ENCODE data around the gene ANO7.

ANO7 gene

DNA sequence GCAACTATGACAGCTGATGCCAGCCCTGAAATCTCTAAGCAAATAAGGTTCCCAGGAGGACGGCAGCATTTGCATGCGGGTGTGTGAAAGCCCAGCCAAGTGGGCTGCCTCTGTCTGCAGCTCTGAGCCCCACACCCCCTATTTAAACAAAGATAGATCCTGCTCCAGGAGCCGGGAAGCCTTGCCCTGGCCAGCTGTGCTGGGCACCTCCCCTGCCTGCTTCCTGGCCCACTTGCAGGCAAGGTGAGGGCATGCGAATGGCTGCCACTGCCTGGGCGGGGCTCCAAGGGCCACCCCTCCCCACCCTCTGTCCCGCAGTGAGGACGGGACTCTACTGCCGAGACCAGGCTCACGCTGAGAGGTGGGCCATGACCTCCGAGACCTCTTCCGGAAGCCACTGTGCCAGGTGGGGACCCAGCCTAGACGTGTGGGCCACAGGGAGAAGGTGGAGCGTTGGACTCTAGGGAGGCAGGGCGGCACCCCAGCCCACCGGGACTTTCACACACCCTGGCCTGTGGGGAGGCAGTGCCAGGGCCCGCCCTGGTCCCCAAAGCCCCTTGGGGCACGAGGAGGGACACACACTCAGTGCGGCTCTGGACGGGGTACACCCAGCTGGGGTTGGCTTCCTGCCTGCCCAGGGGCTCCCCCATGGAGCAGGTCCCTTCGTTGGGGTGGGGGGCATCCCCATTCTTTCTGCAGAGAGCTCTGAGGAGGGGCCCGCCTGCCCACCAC, at the start of gene ANO7:
Gene ANO7, plus strand, starts transcription at position 317 of the 732 bp plus-strand sequence. CDS start 1,387 bp downstream, outside the sequence.
- DNase-seq: no peak

DNA sequence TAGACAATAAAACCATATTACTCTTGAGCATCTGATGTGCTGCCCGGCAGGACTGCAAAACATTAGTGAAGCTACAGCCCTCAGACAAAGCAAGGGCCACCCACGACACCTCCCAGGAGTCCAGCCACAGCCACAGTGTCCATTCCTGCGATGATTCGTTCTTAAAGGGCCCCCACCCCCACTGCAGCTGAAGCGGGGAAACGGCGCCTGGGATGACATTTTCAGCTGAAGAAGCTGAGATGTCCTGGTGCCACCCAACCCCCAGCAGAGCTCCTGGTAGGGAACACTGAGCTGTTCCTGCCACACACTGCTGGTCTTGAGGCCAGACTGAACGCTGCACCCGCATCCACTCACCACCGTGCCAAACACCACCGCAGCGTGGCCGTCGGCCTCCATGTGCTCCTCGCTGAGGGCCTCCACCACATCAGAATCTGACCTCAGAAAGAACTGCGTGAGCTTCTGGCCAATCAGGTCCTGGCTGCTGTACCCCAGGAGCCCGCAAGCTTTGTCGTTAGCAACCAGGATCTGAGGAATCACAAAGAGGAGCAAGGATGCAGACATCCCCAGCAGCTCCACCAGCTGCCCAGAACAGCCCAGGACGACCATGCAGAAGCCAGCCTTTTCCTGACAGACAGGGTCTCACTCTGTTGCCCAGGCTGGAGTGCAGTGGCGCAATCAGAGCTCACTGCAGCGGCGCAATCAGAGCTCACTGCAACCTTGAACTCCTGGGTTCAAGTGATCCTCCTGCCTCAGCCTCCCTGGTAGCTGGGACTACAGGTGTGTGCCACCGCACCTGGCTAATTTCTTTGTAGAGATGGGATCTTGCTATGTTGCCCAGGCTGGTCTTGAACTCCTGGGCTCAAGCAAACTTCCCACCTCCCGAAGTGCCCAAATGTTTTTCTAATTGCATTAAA, 48.7 kb upstream of the ANO7 start:
- no peak for DNase-seq

GRCh38 chr2:241140445-241140840, 48.0 kb upstream of the ANO7 start:
- no peak for DNase-seq

- DNase-seq: no peak
Observed at GRCh38 chr2:241141214-241141770, 47.2 kb upstream of the ANO7 start.

- no peak for DNase-seq
Observed at GRCh38 chr2:241142063-241142462, 46.4 kb upstream of the ANO7 start.

- no peak for DNase-seq
Observed at GRCh38 chr2:241142593-241142992, 45.9 kb upstream of the ANO7 start.

GRCh38 chr2:241146286-241146685, 42.2 kb upstream of the ANO7 start:
- DNase-seq: no peak

- DNase-seq: no peak
Observed at GRCh38 chr2:241147336-241147735, 41.1 kb upstream of the ANO7 start.

GRCh38 chr2:241148239-241148638, 40.2 kb upstream of the ANO7 start:
- DNase-seq: no peak

DNA sequence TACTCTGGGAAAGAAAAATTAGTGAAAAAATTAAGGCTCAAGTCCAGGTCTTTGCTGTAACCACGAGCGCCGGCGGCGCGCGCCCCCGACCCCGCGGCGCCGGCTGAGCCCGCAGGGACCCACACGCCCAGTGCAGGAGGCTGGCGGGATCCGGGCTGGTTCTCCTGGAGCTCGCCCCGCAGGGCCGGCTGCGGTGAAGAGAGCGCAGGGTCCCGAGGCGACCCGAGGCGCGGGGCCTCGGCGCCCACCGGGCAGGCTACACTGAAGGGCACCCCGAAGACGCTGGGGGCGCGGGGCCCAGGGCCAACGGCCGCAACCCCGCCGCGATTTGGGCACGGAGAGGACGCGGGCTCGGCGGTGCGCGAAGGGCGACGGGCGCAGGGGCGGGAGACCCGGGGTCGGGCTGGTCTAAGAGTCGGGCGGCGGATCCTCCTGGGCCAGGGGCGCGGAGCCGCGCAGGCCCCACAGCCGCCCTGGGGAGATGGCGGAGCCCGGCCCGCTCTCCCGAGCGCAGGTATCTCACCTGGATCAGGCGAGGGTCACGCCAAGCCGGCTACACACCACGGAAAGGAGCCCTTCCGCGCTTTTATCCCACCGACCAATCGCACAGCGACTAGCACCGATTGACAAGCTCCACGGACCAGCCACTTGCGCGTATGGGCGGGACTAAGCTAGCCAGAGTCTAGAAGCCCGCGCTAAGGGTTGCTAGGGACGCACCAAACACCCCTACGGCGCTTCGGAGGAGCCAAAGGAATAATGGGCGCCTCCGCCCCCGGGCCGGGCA, 39.4 kb upstream of the ANO7 start, which contains the start of gene PASK:
Gene PASK, minus strand, starts transcription at position 582 of the 784 bp plus-strand sequence. CDS start 6,440 bp downstream, outside the sequence.
- DNase-seq: peak; percentile 36 to 97 (median 88)

DNA sequence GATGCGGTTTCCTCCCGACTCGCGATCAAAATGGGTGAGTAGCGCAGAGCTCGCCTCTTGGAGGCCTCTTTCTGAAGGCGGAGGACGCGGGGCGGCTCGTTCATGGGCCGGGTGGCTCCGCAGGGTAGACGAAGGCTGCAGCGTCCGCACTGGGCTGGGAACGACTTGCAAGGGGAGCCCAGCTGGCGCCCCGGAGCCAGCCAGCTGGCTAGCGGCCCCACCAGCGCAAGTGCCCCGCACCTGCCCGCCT, 38.9 kb upstream of the ANO7 start:
- DNase-seq: no peak

GRCh38 chr2:241149925-241150659, 38.4 kb upstream of the ANO7 start, which contains the start of gene PPP1R7:
Gene PPP1R7, plus strand, starts transcription at chr2:241150467. Its CDS starts 29 bp downstream, at chr2:241150496.
- peak; percentile 45 to 96 (median 90) for DNase-seq

GRCh38 chr2:241150660-241151530, 37.6 kb upstream of the ANO7 start:
- DNase-seq: peak in 18 of 56 donors; percentile 47 to 82 (median 64)

GRCh38 chr2:241151934-241152660, 36.4 kb upstream of the ANO7 start:
- DNase-seq: no peak

DNA sequence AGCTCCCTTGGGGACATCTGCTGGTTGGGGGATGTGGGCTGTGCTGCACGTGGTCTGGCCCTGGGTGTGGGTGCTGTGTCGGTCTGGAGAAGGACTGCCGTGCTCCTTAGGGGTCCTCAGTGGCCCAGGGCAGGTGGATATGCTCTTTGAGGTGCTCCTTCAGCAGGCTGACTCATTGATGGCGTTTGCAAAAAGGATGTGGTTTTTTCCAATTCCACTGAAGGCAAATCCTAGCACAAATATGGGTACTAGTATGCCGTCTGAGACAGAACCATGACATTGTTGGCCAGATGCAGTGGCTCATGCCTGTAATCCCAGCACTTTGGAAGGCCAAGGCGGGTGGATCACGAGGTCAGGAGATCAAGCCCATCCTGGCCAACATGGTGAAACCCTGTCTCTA, 34.9 kb upstream of the ANO7 start:
- no peak for DNase-seq

- peak in 19 of 56 donors; percentile 17 to 82 (median 35) for DNase-seq
Observed at GRCh38 chr2:241154915-241155314, 33.6 kb upstream of the ANO7 start.

DNA sequence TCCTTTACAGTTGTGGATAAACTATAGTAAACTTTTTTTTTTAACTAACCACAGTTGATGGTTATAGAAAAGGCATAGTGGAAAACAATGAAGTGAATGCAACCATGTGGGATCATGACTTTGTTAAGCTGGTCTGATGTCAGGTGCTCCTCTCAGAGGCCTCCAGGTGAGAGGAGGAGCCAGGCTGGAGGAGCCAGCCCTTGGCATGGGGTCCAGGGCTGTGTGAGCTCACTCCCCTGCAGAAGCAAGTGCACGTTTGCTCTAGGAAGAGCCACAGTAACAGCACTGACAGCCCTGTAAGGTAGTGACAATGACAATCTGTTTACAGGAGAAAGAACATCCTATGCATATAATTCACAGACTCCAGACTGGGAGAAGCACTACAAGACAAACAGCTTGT, 32.5 kb upstream of the ANO7 start:
- no peak for DNase-seq

- peak in 11 of 56 donors; percentile 7 to 57 (median 25) for DNase-seq
Observed at GRCh38 chr2:241156971-241157441, 31.5 kb upstream of the ANO7 start.

Data from amygdala (tissue), 56 donors.